ENCODE measurements around the gene HPCAL1.

HPCAL1 gene

GRCh38 chr2:10433264-10433946 lies 130.7 kb downstream of the HPCAL1 start:
- no peak for TF ChIP-seq CTCF (IDR thresholded peaks at IDR 0.05; ENCODE audit: low read depth, low read length, missing control alignments)
- DNase-seq (ENCODE audit: low read depth): no peak
- in situ Hi-C loops (cut with HindIII; ENCODE audit: low sequenced_read_pairs): loop anchor here (5.0 kb wide), 1 partner anchor 311 kb away; the partner anchor contains the start of gene RRM2
- no peak overlapping the region for H3K4me3 ChIP-seq (ENCODE audit: low read depth, low read length)

DNA sequence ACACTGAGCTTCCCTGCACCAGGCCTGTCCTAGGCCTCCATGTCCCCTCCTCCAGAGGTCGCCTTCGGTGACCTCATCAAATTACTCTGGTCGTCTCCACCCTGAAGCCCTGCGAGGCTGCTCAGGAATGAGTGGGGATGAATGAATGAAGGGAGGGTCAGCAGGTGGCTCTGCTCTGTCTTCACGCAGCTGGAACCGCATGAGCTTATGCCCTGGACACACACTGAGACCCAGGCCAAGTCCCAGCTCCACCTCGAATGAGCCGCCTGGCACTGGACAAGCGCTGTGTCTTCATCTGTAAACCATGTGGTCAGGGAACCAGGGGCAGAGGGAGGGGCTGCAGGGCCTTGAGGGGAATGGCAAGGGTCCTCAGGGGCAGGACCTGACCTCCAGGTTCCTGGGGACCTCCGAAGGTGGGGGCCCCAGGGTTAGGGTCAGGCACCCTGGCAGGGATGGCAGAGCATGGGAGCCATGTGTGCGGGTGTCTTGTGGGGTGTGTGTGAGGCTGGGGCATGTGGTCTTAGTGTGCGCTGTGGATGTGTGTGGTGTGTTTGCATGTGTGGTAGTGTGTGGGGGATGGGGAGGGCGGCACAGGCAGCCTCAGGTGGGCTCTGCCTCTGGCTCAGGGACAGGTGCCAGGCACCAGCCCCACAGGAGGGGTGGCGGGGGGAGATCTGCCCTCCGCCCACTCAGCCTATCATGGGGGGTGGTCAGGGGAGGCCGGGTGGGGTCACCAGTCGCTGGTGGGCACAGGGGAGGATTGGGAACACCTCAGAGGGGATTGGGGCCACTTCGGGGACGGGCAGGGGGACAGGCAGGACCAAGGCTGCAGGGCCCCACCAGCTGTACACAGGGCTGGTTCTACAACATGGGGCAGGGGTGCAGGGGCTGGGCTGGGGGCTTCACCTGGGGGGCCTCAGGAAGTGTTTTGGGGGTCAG lies 131.5 kb downstream of the HPCAL1 start:
- H3K4me3 ChIP-seq (ENCODE audit: low read depth, low read length): no peak overlapping the region
- in situ Hi-C loops (cut with HindIII; ENCODE audit: low sequenced_read_pairs): loop anchor here (5.0 kb wide), 1 partner anchor 312 kb away; the partner anchor contains the start of gene RRM2
- no peak for DNase-seq (ENCODE audit: low read depth)
- no peak for TF ChIP-seq CTCF (IDR thresholded peaks at IDR 0.05; ENCODE audit: low read depth, low read length, missing control alignments)

GRCh38 chr2:10434886-10435819 lies 132.4 kb downstream of the HPCAL1 start:
- no peak overlapping the region for H3K4me3 ChIP-seq (ENCODE audit: low read depth, low read length)
- TF ChIP-seq CTCF (IDR thresholded peaks at IDR 0.05; ENCODE audit: low read depth, low read length, missing control alignments): peak; percentile 96
- in situ Hi-C loops (cut with HindIII; ENCODE audit: low sequenced_read_pairs): loop anchor here (5.0 kb wide), 1 partner anchor 313 kb away; the partner anchor contains the start of gene RRM2
- no peak for DNase-seq (ENCODE audit: low read depth)

GRCh38 chr2:10435820-10436204 lies 133.1 kb downstream of the HPCAL1 start:
- no peak overlapping the region for H3K4me3 ChIP-seq (ENCODE audit: low read depth, low read length)
- in situ Hi-C loops (cut with HindIII; ENCODE audit: low sequenced_read_pairs): no loop called here
- no peak for DNase-seq (ENCODE audit: low read depth)
- TF ChIP-seq CTCF (IDR thresholded peaks at IDR 0.05; ENCODE audit: low read depth, low read length, missing control alignments): no peak

GRCh38 chr2:10436583-10437110 lies 133.9 kb downstream of the HPCAL1 start:
- no peak for TF ChIP-seq CTCF (IDR thresholded peaks at IDR 0.05; ENCODE audit: low read depth, low read length, missing control alignments)
- DNase-seq (ENCODE audit: low read depth): no peak
- H3K4me3 ChIP-seq (ENCODE audit: low read depth, low read length): no peak overlapping the region
- in situ Hi-C loops (cut with HindIII; ENCODE audit: low sequenced_read_pairs): no loop called here

Measured in astrocyte of the cerebellum (primary cell).